ENCODE measurements around the gene GEN1. TPM values are rescaled to one million over a fixed set of nuclear protein-coding genes. Genes with fewer than 3 reads are reported as not detected.
"Not testable (repeated sequence)": the region's sequence is repeated elsewhere in the genome, so short reads cannot be mapped to it uniquely, and the experiment has no call there.

The GEN1 gene
- total RNA-seq, 1 donor from 2014 or later = 11.3 TPM

- DNase-seq (ENCODE audit: low read depth) = peak; percentile 53
Measured at GRCh38 chr2:17821535-17822444, 67.9 kb downstream of the GEN1 start.

- DNase-seq (ENCODE audit: low read depth) = peak; percentile 67
Measured at GRCh38 chr2:17822445-17823117, 68.6 kb downstream of the GEN1 start.

- DNase-seq (ENCODE audit: low read depth) = not testable (repeated sequence)
Measured at GRCh38 chr2:17823646-17824045, 69.7 kb downstream of the GEN1 start.

- DNase-seq (ENCODE audit: low read depth) = no peak
Measured at GRCh38 chr2:17827316-17827715, 73.4 kb downstream of the GEN1 start.

- no peak for DNase-seq (ENCODE audit: low read depth)
Measured at GRCh38 chr2:17827785-17828184, 73.8 kb downstream of the GEN1 start.

GRCh38 chr2:17830053-17831034 lies 76.4 kb downstream of the GEN1 start:
- DNase-seq (ENCODE audit: low read depth) = peak; percentile 78

- DNase-seq (ENCODE audit: low read depth) = no peak
Measured at GRCh38 chr2:17835516-17835915, 81.6 kb downstream of the GEN1 start.

Other genes with a start within 250 kb of the GEN1 start
- gene RAD51AP2, start 235.7 kb upstream of the GEN1 start, total RNA-seq = 0.37 TPM in 1 of 2 replicates, not detected in the other
- gene VSNL1, start 213.4 kb upstream of the GEN1 start, total RNA-seq = 0.99 and 2.1 TPM in 2 replicates
- 28.9 and 32.6 TPM in 2 replicates for gene SMC6, start 328 bp upstream of the GEN1 start, total RNA-seq
- not detected in 2 replicates for gene MSGN1, start 62.3 kb downstream of the GEN1 start, total RNA-seq
- gene KCNS3, start 124.5 kb downstream of the GEN1 start, total RNA-seq = 8.8 and 18.0 TPM in 2 replicates

Data from myocyte (in vitro differentiated cells).